ENCODE measurements around the gene AFF3.
"Not testable (repeated sequence)": the region's sequence is repeated elsewhere in the genome, so short reads cannot be mapped to it uniquely, and the experiment has no call there.

The AFF3 gene

GRCh38 chr2:100145893-100146656 lies 3.7 kb upstream of the AFF3 start:
- no peak for DNase-seq

GRCh38 chr2:100143286-100143685 lies 896 bp upstream of the AFF3 start:
- no peak for DNase-seq

- DNase-seq, result no peak
These were observed 484 bp downstream of the AFF3 start for GRCh38 chr2:100141906-100142305.

- DNase-seq, result no peak
These were observed 1.8 kb downstream of the AFF3 start for GRCh38 chr2:100140582-100140981.

GRCh38 chr2:100137866-100138570 lies 4.4 kb downstream of the AFF3 start:
- DNase-seq, result no peak

- no peak for DNase-seq
These were observed 5.1 kb downstream of the AFF3 start for GRCh38 chr2:100137318-100137717.

GRCh38 chr2:100136310-100136709 lies 6.1 kb downstream of the AFF3 start:
- DNase-seq, result no peak

GRCh38 chr2:100135415-100135814 lies 7.0 kb downstream of the AFF3 start:
- no peak for DNase-seq

GRCh38 chr2:100130595-100131391 lies 11.6 kb downstream of the AFF3 start:
- DNase-seq, result no peak

GRCh38 chr2:100126897-100127401 lies 15.4 kb downstream of the AFF3 start:
- no peak for DNase-seq

GRCh38 chr2:100126201-100126600 lies 16.2 kb downstream of the AFF3 start:
- no peak for DNase-seq

- no peak for DNase-seq
These were observed 16.8 kb downstream of the AFF3 start for GRCh38 chr2:100125626-100126025.

- no peak for DNase-seq
These were observed 17.6 kb downstream of the AFF3 start for GRCh38 chr2:100124761-100125160.

GRCh38 chr2:100121124-100121718 lies 21.2 kb downstream of the AFF3 start:
- no peak for DNase-seq

- no peak for DNase-seq
These were observed 23.2 kb downstream of the AFF3 start for GRCh38 chr2:100119235-100119634.

- DNase-seq, result no peak
These were observed 28.4 kb downstream of the AFF3 start for GRCh38 chr2:100113990-100114433.

GRCh38 chr2:100110614-100111000 lies 31.8 kb downstream of the AFF3 start:
- DNase-seq, result no peak

- DNase-seq, result no peak
These were observed 32.3 kb downstream of the AFF3 start for GRCh38 chr2:100109986-100110613.

GRCh38 chr2:100108648-100109020 lies 33.8 kb downstream of the AFF3 start:
- DNase-seq, result not testable (repeated sequence)

- DNase-seq, result no peak
These were observed 34.3 kb downstream of the AFF3 start for GRCh38 chr2:100107906-100108647.

- DNase-seq, result no peak
These were observed 35.0 kb downstream of the AFF3 start for GRCh38 chr2:100107440-100107839.

- DNase-seq, result no peak
These were observed 35.9 kb downstream of the AFF3 start for GRCh38 chr2:100106460-100106859.

All from activated gamma-delta T cell treated with Interleukin-2 at 50 U/mL for 16 hours (primary cell).